Activated T-cell treated with anti-CD3 and anti-CD28 coated beads for 1 hour (primary cell): Measurements from ENCODE around the gene DSCAM.

Experiments used
- DNase-seq: peaks from one replicate; pipeline ENCODE4 v3.0.0-alpha.2; 2020; ENCODE audit warnings: low read depth

DSCAM gene

GRCh38 chr21:40386294-40386911, 460.6 kb downstream of the DSCAM start:
- DNase-seq: no peak

GRCh38 chr21:40385883-40386282, 461.1 kb downstream of the DSCAM start:
- no peak for DNase-seq

GRCh38 chr21:40383951-40384350, 463.0 kb downstream of the DSCAM start:
- DNase-seq: no peak

DNA sequence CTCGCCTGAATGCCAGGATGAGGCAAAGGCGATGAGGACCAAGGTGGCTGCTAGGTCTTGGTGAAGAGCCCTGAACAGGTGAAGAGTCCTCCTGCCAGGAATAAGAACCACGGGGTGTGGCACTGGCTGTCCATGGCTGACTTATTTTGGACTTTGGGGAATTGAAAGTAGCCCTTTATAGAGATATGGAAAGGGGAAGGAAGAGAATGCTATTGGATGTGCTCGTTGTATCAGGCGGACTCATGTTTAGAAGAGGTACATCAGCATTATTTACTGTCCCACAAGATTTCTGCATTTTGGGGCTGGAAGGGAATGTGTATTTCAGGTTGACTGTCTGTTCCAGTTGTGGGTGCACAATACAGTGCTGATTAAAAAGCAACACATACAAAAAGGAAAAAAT, 465.8 kb downstream of the DSCAM start:
- no peak for DNase-seq

DNA sequence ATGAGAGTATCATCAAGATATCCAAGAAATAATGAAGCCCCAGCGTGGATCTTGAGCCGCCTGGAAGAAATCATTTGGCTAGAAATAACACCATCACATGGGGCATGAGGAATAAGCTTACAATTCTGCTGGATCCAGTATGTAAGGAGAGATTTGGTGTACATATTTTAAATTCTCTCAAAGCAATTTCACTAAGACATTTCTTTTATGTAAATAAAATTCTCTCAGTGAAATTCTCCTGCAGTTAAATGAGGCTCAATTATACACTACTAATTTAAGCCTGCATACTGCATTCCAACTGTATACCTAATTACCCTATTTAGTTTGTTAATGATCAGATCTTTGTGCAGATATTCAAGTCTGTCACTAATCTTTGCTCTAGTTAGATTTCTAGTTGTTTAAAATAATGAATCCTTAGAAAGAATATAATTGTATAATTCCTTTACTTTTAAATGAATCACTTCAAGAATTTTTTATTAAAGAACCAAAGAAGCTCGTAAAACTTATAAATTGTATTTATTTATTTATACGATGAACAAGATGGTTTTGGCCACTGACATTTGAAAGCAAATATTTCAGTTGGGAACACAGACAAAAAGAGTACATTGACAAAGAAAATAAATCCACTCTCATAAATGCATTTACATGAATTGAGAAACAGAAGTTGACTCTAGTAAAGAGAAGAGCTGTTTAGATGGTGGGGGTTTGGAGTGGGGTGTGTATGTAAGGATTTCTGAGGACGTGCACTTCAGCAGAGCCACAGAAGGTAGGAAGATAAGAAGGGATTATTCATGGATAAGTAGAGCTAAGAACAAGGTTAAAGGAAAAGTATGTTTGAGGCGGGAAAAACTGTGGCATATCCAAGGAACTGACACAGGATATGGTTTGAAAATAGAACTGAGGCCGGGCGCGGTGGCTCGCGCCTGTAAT, 466.8 kb downstream of the DSCAM start:
- no peak for DNase-seq

GRCh38 chr21:40377135-40377534, 469.8 kb downstream of the DSCAM start:
- DNase-seq: no peak

- no peak for DNase-seq
These were observed 473.2 kb downstream of the DSCAM start for GRCh38 chr21:40373761-40374160.

GRCh38 chr21:40372506-40372905, 474.5 kb downstream of the DSCAM start:
- no peak for DNase-seq

DNA sequence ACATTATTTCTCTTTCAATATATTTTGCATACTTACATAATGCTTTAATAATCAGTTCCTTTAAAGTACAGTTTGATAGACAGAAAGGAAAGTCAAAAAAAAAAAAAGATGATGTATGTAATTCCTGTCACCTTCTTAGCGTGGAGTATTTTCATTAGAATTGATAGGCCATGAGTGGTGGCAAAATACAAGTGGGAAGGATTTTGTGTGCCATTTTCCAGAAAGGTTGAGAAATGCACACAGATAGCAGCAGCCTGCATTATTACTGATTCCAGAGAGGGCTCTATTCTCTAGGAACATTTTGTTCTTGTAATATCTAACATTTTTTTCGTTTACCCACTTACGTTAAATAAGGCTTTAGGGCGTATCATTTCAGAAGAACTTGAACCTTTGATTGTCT, 475.6 kb downstream of the DSCAM start:
- no peak for DNase-seq

- DNase-seq: no peak
These were observed 490.3 kb downstream of the DSCAM start for GRCh38 chr21:40356644-40357043.

- DNase-seq: no peak
These were observed 491.9 kb downstream of the DSCAM start for GRCh38 chr21:40355076-40355475.

DNA sequence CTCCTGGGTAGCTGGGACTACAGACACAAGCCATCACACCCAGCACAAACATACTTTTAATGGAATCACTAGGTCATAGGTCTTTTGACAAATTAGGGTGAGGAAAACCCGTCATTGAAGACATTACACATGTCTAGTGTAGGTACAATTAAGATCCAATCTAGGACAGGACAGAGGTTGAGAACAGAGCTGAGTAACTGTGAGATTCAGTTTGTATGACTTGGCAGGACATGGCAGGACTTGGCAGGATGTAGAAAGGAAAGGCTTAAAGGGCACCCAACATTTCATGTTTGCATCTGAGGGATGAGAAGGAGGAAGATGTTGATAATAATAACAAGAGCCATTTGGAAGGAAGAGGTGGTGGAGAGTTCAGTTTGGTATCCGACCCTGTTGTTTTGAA, 496.0 kb downstream of the DSCAM start:
- DNase-seq: no peak

- no peak for DNase-seq
These were observed 497.4 kb downstream of the DSCAM start for GRCh38 chr21:40349591-40349990.

DNA sequence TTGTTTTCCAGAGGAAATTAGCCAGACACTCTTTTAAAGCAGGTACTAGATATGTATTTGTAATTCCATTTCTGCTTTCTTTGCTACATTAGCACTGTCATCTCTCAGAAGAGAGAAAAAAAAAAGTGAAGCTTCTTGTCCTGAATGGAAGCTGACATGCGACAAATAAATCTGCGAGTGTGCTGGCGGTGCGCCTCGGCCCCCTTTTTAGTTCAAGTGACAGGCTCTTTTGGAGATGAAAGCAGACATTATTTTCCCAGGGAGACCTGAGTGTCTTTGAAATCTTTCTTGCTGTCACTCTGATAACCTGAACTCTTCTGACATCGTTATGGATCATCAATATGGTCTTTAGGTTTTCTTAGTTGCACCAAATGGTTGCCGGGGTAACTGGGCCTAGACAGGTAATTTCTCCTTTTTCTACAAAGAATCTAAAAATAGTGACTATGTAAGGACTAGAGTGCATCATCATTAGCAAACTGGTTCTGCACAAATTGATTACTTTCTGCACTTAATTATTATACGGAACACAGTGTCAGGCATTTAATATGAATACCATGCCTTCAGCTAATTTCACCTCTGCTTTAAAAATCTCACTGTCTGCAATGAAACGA, 501.1 kb downstream of the DSCAM start:
- DNase-seq: no peak

GRCh38 chr21:40340357-40340756, 506.6 kb downstream of the DSCAM start:
- DNase-seq: no peak

DNA sequence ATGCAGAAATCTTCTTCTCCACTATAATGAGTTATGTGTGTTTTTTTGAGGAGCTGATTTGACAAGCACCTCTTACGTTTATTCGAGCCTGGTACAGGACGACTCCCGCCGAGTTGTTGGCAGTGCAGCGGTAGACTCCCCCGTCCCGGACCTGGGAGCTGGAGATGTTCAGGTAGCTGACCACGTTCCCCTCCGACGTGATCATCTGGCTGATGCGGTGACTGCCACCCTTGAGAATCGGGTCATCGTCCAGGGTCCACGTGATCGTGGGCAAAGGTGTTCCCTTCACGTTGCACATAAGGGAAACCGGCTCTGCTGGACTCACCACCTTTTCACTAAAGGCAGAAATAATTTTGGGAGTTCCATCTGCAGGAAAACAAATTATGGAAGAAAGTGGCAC, 507.9 kb downstream of the DSCAM start:
- no peak for DNase-seq

DNA sequence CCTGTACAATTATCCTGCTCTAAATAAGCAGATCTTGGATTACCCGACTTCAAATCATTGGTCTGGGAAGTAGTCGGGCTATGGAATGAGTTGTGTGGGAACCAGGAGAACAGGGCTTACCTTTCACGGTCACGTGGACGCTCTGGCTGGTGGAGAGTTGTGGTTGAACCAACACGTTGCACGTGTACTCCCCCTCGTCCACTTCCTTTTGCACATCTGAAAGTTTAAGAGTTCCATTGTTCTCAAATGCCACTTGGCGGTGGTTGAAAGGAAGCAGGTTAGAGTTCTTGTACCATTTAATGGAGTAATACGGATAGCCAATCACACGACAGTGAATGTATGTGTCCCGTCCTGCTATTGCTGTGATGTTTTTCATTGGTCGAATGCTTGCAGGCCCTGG, 509.0 kb downstream of the DSCAM start:
- DNase-seq: no peak

- DNase-seq: no peak
These were observed 511.3 kb downstream of the DSCAM start for GRCh38 chr21:40335704-40336103.

GRCh38 chr21:40334159-40334558, 512.8 kb downstream of the DSCAM start:
- no peak for DNase-seq

- DNase-seq: no peak
These were observed 513.2 kb downstream of the DSCAM start for GRCh38 chr21:40333731-40334130.

GRCh38 chr21:40331804-40332203, 515.2 kb downstream of the DSCAM start:
- DNase-seq: no peak

GRCh38 chr21:40331172-40331571, 515.8 kb downstream of the DSCAM start:
- DNase-seq: no peak

DNA sequence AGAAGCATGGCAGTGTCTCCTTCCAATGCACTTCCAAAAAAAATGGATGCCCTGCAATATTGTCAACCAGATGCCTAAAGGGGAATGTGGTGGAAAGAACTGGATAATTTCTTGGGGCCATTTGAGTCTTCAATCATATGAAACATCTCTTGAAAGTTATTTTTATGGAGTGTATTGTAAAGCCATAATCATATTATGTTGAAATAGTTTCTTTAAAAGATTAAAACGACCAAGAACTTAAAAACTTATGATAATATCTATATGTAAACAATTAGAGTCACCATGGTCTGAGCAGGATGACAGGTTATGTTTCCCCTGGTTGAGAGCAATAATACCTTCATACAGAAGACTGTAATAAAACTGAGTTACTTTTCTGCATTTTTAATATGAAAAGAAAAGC, 522.6 kb downstream of the DSCAM start:
- no peak for DNase-seq
